WERI-Rb-1 (cell line): ENCODE measurements around the gene SRMS.

Experiments used
- DNase-seq: peaks from one replicate; pipeline ENCODE4 v3.0.0-alpha.2; 2020
- H3K27ac ChIP-seq: fragments of 250-450 bp; sonication (Bioruptor Pico); 2 replicates; pipeline ENCODE4 v1.5.1; 2020; ENCODE audit warnings: mild to moderate bottlenecking, moderate library complexity
- H3K27me3 ChIP-seq: fragments of 250-450 bp; sonication (Bioruptor Pico); 2 replicates; pipeline ENCODE4 v1.5.1; 2021; ENCODE audit warnings: mild to moderate bottlenecking, low read depth, moderate library complexity; ENCODE audit not compliant: insufficient read depth, severe bottlenecking
- H3K36me3 ChIP-seq: fragments of 250-450 bp; sonication (Bioruptor Pico); 2 replicates; pipeline ENCODE4 v1.5.1; 2020; ENCODE audit warnings: mild to moderate bottlenecking, moderate library complexity
- H3K4me3 ChIP-seq: 2 replicates; pipeline ENCODE4 v1.5.1; 2011; ENCODE audit warnings: low read depth, mild to moderate bottlenecking, control low read depth, low read length
- H3K9me3 ChIP-seq: fragments of 250-450 bp; sonication (Bioruptor Pico); 2 replicates; pipeline ENCODE4 v1.5.1; 2021; ENCODE audit warnings: mild to moderate bottlenecking, moderate library complexity; ENCODE audit not compliant: severe bottlenecking
- CTCF ChIP-seq: IDR thresholded peaks from 2 replicates; pipeline ENCODE4 v1.5.1; 2011; ENCODE audit warnings: low read depth, mild to moderate bottlenecking, control low read depth, inconsistent platforms, low read length

Gene SRMS

GRCh38 chr20:63558804-63559484, 11.4 kb upstream of the SRMS start:
- no peaks in the 10 kb centered on the region for H3K27me3 ChIP-seq
- no peak for DNase-seq
- no peak overlapping the region for H3K27ac ChIP-seq
- no peaks in the 10 kb centered on the region for H3K9me3 ChIP-seq
- no peaks in the 10 kb centered on the region; the same call in none of the 2 replicates for H3K36me3 ChIP-seq
- H3K4me3 ChIP-seq = no peak overlapping the region
- no peak for TF ChIP-seq CTCF

- H3K27me3 ChIP-seq = no peaks in the 10 kb centered on the region
- no peak overlapping the region for H3K27ac ChIP-seq
- no peaks in the 10 kb centered on the region for H3K9me3 ChIP-seq
- H3K4me3 ChIP-seq = no peak overlapping the region
- TF ChIP-seq CTCF = no peak
- no peak for DNase-seq
- no peaks in the 10 kb centered on the region; the same call in none of the 2 replicates for H3K36me3 ChIP-seq
Observed at GRCh38 chr20:63557481-63557891, 9.9 kb upstream of the SRMS start.

- Histone ChIP-seq H3K36me3 (no peaks in the 10 kb centered on the region; the same call in none of the 2 replicates), H3K9me3 (no peaks in the 10 kb centered on the region), H3K4me3 (no peak overlapping the region), H3K27me3 (no peaks in the 10 kb centered on the region), H3K27ac (no peak overlapping the region)
- no peak for DNase-seq
- no peak for TF ChIP-seq CTCF
Observed at GRCh38 chr20:63556873-63557478, 9.4 kb upstream of the SRMS start.

- H3K36me3 ChIP-seq = no peaks in the 10 kb centered on the region; the same call in none of the 2 replicates
- H3K27ac ChIP-seq = no peak overlapping the region
- no peaks in the 10 kb centered on the region for H3K9me3 ChIP-seq
- H3K4me3 ChIP-seq = no peak overlapping the region
- DNase-seq = peak; percentile 10
- TF ChIP-seq CTCF = no peak
- H3K27me3 ChIP-seq = no peaks in the 10 kb centered on the region
Observed at GRCh38 chr20:63555661-63556381, 8.3 kb upstream of the SRMS start.

GRCh38 chr20:63554361-63555278, 7.1 kb upstream of the SRMS start:
- peak; percentile 11 for DNase-seq
- Histone ChIP-seq H3K36me3 (no peaks in the 10 kb centered on the region), H3K27ac (no peak overlapping the region), H3K27me3 (no peaks in the 10 kb centered on the region), H3K4me3 (peak overlapping the region; percentile 55), H3K9me3 (no peaks in the 10 kb centered on the region)
- no peak for TF ChIP-seq CTCF
